Central memory CD8-positive, alpha-beta T cell (primary cell): ENCODE results near the gene CPNE6.
A peak's percentile ranks its signal among the peaks of the same experiment; 100 is the strongest.
"Not testable (repeated sequence)": the region's sequence is repeated elsewhere in the genome, so short reads cannot be mapped to it uniquely, and the experiment has no call there.

Source experiments
- ATAC-seq: fragments of 150-1000 bp; cut with Tn5 transposase; replicated peaks from 2 replicates; pipeline ENCODE4 v1.10.0; 2022; ENCODE audit warnings: mild to moderate bottlenecking, moderate FRiP score, moderate number of reproducible peaks; ENCODE audit not compliant: poor library complexity, severe bottlenecking; ENCODE audit errors: extremely low read depth
- DNase-seq, 2 donors: peaks; one replicate each; pipeline ENCODE4 v3.0.0; 2021; ENCODE audit warnings: low spot score in 2 of 2
- H3K27ac Mint-ChIP-seq: one replicate; pipeline ENCODE4 v1.8.0; 2022; ENCODE audit warnings: low read depth, mild to moderate bottlenecking, moderate library complexity, mixed read lengths
- H3K27me3 Mint-ChIP-seq: one replicate; pipeline ENCODE4 v1.8.0; 2022; ENCODE audit warnings: mixed read lengths
- H3K36me3 Mint-ChIP-seq: one replicate; pipeline ENCODE4 v1.8.0; 2022; ENCODE audit warnings: mild to moderate bottlenecking, moderate library complexity, mixed read lengths; ENCODE audit not compliant: insufficient read depth
- H3K4me1 Mint-ChIP-seq: one replicate; pipeline ENCODE4 v1.8.0; 2022; ENCODE audit warnings: mixed read lengths
- H3K4me3 Mint-ChIP-seq: one replicate; pipeline ENCODE4 v1.8.0; 2022; ENCODE audit warnings: mild to moderate bottlenecking, moderate library complexity, mixed read lengths
- H3K9me3 Mint-ChIP-seq: one replicate; pipeline ENCODE4 v1.8.0; 2022; ENCODE audit warnings: mixed read lengths

CPNE6 gene

GRCh38 chr14:24071144-24071697 lies at the start of gene CPNE6:
Gene CPNE6, plus strand, starts transcription at chr14:24071562. Its CDS starts 1,375 bp downstream, at chr14:24072937.
- ATAC-seq: no peak
- no peak within 1 kb of the TSS for H3K4me3 Mint-ChIP-seq
- H3K27ac Mint-ChIP-seq: no peak within 1 kb of the TSS
- no peaks in the 10 kb centered on the region for H3K36me3 Mint-ChIP-seq
- peaks cover 5% of the 10 kb centered on the region for H3K4me1 Mint-ChIP-seq
- no peaks in the 10 kb centered on the region for H3K9me3 Mint-ChIP-seq
- H3K27me3 Mint-ChIP-seq: peaks cover 20% of the 10 kb centered on the region
- no peak for DNase-seq

GRCh38 chr14:24024939-24025418 lies 46.4 kb upstream of the CPNE6 start:
- H3K4me1 Mint-ChIP-seq, ATAC-seq, H3K36me3 Mint-ChIP-seq, H3K4me3 Mint-ChIP-seq, DNase-seq, H3K27ac Mint-ChIP-seq, H3K9me3 Mint-ChIP-seq: not testable (repeated sequence)
- H3K27me3 Mint-ChIP-seq: peaks cover 13% of the 10 kb centered on the region

- H3K4me1 Mint-ChIP-seq, H3K27ac Mint-ChIP-seq: not testable (repeated sequence)
Measured at GRCh38 chr14:24029687-24030086, 41.7 kb upstream of the CPNE6 start.

GRCh38 chr14:24031331-24031730 lies 40.0 kb upstream of the CPNE6 start:
- H3K4me3 Mint-ChIP-seq, H3K27ac Mint-ChIP-seq, DNase-seq, H3K9me3 Mint-ChIP-seq, H3K4me1 Mint-ChIP-seq, H3K36me3 Mint-ChIP-seq, ATAC-seq: not testable (repeated sequence)
- H3K27me3 Mint-ChIP-seq: peaks cover 13% of the 10 kb centered on the region

More at GRCh38 chr14:24029687-24030086, 41.7 kb upstream of the CPNE6 start:
- H3K36me3 Mint-ChIP-seq, DNase-seq, ATAC-seq, H3K9me3 Mint-ChIP-seq, H3K4me3 Mint-ChIP-seq: not testable (repeated sequence)
- peaks cover 13% of the 10 kb centered on the region for H3K27me3 Mint-ChIP-seq

GRCh38 chr14:24032727-24033418 lies 38.5 kb upstream of the CPNE6 start:
- peaks cover 4% of the 10 kb centered on the region for H3K36me3 Mint-ChIP-seq
- ATAC-seq: no peak
- H3K27me3 Mint-ChIP-seq: peaks cover 2% of the 10 kb centered on the region
- peaks cover 8% of the 10 kb centered on the region for H3K4me1 Mint-ChIP-seq
- DNase-seq: no peak
- no peak overlapping the region for H3K4me3 Mint-ChIP-seq
- H3K27ac Mint-ChIP-seq: no peak overlapping the region
- no peaks in the 10 kb centered on the region for H3K9me3 Mint-ChIP-seq

GRCh38 chr14:24035769-24036168 lies 35.6 kb upstream of the CPNE6 start:
- H3K27ac Mint-ChIP-seq: peak overlapping the region; percentile 84
- ATAC-seq, H3K36me3 Mint-ChIP-seq, DNase-seq, H3K9me3 Mint-ChIP-seq, H3K27me3 Mint-ChIP-seq, H3K4me1 Mint-ChIP-seq: not testable (repeated sequence)
- peak overlapping the region; percentile 92 for H3K4me3 Mint-ChIP-seq

- Mint-ChIP-seq H3K36me3 (peaks cover 6% of the 10 kb centered on the region), H3K9me3 (no peaks in the 10 kb centered on the region), H3K27ac (peak overlapping the region; percentile 84), H3K4me3 (peak overlapping the region; percentile 92), H3K27me3 (no peaks in the 10 kb centered on the region), H3K4me1 (peaks cover 8% of the 10 kb centered on the region)
- ATAC-seq (peak; percentile 82), DNase-seq (peak; percentile 34 to 41)
Measured at GRCh38 chr14:24036169-24036962, 35.0 kb upstream of the CPNE6 start.

GRCh38 chr14:24036963-24037657 lies 34.3 kb upstream of the CPNE6 start:
- Mint-ChIP-seq H3K27ac (peak overlapping the region; percentile 84), H3K4me3 (peak overlapping the region; percentile 92)
- not testable (repeated sequence) for DNase-seq, H3K27me3 Mint-ChIP-seq, ATAC-seq, H3K4me1 Mint-ChIP-seq, H3K9me3 Mint-ChIP-seq, H3K36me3 Mint-ChIP-seq

GRCh38 chr14:24037658-24038037 lies 33.7 kb upstream of the CPNE6 start:
- no peak overlapping the region for H3K27ac Mint-ChIP-seq

GRCh38 chr14:24038686-24039085 lies 32.7 kb upstream of the CPNE6 start:
- Mint-ChIP-seq H3K4me1 (peaks cover 8% of the 10 kb centered on the region), H3K27ac (no peak overlapping the region), H3K36me3 (peaks cover 6% of the 10 kb centered on the region), H3K9me3 (no peaks in the 10 kb centered on the region), H3K27me3 (peaks cover 11% of the 10 kb centered on the region), H3K4me3 (no peak overlapping the region)
- ATAC-seq (no peak), DNase-seq (no peak)

More at GRCh38 chr14:24037658-24038037, 33.7 kb upstream of the CPNE6 start:
- peaks cover 4% of the 10 kb centered on the region for H3K27me3 Mint-ChIP-seq
- peaks cover 6% of the 10 kb centered on the region for H3K36me3 Mint-ChIP-seq
- H3K4me1 Mint-ChIP-seq: peaks cover 8% of the 10 kb centered on the region
- no peaks in the 10 kb centered on the region for H3K9me3 Mint-ChIP-seq
- ATAC-seq (no peak), DNase-seq (no peak)
- H3K4me3 Mint-ChIP-seq: no peak overlapping the region

GRCh38 chr14:24040692-24041091 lies 30.7 kb upstream of the CPNE6 start:
- DNase-seq (no peak), ATAC-seq (no peak)
- H3K4me3 Mint-ChIP-seq: no peak overlapping the region
- H3K4me1 Mint-ChIP-seq: peaks cover 8% of the 10 kb centered on the region
- peaks cover 11% of the 10 kb centered on the region for H3K27me3 Mint-ChIP-seq
- H3K36me3 Mint-ChIP-seq: peaks cover 6% of the 10 kb centered on the region
- no peak overlapping the region for H3K27ac Mint-ChIP-seq
- H3K9me3 Mint-ChIP-seq: no peaks in the 10 kb centered on the region

GRCh38 chr14:24042746-24043145 lies 28.6 kb upstream of the CPNE6 start:
- H3K36me3 Mint-ChIP-seq: peaks cover 3% of the 10 kb centered on the region
- ATAC-seq (no peak), DNase-seq (no peak)
- no peaks in the 10 kb centered on the region for H3K4me1 Mint-ChIP-seq
- peaks cover 11% of the 10 kb centered on the region for H3K27me3 Mint-ChIP-seq
- no peaks in the 10 kb centered on the region for H3K9me3 Mint-ChIP-seq
- H3K4me3 Mint-ChIP-seq: no peak overlapping the region
- no peak overlapping the region for H3K27ac Mint-ChIP-seq
